ENCODE measurements around the gene MAPK1.
"Not testable (repeated sequence)": the region's sequence is repeated elsewhere in the genome, so short reads cannot be mapped to it uniquely, and the experiment has no call there.

MAPK1 gene

DNA sequence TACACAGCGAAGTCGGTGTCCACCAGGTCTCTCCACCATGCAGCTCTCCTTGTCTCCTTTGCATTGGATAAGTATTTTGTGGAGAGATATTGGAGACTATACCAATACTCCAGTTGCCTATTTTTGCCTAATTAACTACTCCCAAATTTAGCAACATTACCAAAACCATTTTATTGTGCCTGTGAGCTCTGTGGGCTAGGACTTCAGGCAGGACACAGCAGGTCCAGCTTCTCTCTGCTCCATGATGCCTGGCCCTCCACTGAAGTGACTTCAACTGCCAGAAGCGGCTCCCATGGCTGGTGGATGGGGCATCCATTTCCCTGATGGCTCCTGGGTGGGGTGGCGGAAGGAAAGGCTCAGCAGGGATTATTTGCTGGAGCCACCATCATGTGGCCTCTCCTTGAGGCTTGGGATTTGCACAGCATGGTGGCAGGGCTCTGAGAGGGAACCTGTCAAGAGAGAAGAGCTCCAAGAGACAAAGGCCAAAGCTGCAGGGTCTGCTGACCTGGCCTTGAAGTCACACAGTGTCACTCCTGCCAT, 36.9 kb upstream of the MAPK1 start:
- no peak overlapping the region for H3K4me3 ChIP-seq (ENCODE audit: control insufficient read depth, low read depth, low read length)
- TF ChIP-seq, protein P1, sequence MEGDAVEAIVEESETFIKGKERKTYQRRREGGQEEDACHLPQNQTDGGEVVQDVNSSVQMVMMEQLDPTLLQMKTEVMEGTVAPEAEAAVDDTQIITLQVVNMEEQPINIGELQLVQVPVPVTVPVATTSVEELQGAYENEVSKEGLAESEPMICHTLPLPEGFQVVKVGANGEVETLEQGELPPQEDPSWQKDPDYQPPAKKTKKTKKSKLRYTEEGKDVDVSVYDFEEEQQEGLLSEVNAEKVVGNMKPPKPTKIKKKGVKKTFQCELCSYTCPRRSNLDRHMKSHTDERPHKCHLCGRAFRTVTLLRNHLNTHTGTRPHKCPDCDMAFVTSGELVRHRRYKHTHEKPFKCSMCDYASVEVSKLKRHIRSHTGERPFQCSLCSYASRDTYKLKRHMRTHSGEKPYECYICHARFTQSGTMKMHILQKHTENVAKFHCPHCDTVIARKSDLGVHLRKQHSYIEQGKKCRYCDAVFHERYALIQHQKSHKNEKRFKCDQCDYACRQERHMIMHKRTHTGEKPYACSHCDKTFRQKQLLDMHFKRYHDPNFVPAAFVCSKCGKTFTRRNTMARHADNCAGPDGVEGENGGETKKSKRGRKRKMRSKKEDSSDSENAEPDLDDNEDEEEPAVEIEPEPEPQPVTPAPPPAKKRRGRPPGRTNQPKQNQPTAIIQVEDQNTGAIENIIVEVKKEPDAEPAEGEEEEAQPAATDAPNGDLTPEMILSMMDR (conservative IDR thresholded peaks at IDR 0.05; ENCODE audit: control insufficient read depth, insufficient read depth, low read depth, low read length) = no peak
- DNase-seq (ENCODE audit: low read depth) = no peak

DNA sequence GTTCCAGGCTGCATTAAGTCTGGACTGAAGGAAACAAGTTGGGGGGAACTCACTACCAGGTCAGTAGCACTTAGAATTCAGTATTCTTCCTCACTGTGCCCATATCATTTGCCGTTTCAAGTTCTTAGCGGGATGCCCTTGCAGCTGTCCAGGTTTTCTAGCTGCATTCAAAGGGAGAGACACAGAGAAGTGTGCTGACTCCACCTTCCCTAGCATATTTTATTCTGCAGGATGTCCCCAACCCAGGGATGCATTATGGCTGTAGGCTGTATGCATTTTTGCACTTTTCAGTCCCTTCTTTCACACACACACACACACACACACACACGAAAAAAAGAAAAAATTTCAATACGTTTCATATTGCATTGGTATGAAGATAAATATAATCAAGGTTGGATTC, 35.8 kb upstream of the MAPK1 start:
- no peak for DNase-seq (ENCODE audit: low read depth)
- TF ChIP-seq, protein P1 (conservative IDR thresholded peaks at IDR 0.05; ENCODE audit: control insufficient read depth, insufficient read depth, low read depth, low read length) = no peak
- no peak overlapping the region for H3K4me3 ChIP-seq (ENCODE audit: control insufficient read depth, low read depth, low read length)

DNA sequence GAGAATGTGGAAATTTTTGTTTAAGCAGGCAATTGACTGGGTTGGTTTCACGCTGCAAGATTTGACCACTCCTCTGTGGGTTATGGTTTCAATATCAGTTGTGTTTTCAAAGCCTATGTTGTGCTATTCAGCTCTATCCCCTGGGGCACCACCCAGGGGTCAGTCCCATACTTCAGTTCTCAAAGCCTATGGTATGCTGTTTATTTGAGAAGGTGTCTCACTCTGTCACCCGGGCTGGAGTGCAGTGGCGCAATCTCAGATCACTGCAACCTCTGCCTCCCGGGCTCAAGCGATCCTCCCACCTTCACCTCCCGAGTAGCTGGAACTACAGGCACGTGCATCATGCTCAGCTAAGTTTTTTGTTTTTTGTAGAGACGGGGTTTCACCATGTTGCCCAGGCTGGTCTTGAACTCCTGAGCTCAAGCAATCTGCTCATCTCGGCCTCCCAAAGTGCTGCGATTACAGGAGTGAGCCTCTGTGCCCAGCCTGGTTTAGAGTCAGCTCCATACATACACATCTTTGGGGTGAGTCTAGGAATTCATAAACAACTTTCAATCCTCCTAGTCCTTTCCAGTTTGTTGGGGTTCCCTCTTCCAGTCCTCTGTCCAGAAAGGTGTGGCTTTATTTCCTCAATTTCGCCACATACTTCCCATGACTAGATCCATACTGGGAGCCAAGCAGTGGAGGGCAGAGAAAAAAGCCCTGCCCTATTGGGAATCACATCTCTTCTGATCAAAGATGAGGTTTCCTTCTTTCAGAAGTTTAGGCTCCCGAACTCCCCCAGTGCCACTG, 35.0 kb upstream of the MAPK1 start:
- DNase-seq (ENCODE audit: low read depth) = no peak
- no peak overlapping the region for H3K4me3 ChIP-seq (ENCODE audit: control insufficient read depth, low read depth, low read length)
- TF ChIP-seq, protein P1 (conservative IDR thresholded peaks at IDR 0.05; ENCODE audit: control insufficient read depth, insufficient read depth, low read depth, low read length) = no peak

DNA sequence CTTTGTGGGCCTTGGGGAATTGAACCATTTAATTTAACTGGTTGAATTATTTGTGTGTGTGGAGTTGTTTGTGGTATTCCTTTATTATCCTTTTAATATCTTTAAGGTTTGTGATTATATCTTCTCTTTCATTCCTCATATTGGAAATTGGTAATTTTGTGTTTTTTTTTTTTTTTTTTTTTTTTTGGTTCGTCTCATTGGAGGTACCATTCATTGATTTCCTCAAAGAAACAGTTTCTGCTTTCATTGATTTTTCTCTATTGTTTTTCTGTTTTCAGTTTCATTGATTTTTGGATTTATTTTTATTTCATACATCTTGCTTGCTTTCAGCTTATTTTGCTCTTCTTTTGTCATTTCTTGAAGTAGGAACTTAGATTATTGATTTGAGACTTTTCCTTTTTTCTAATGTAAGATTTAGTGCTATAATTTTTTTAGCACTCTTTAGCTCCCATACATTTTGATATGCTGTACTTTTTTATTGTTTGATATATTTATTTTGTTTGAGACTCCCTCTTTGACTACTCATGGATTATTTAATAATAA, 31.0 kb upstream of the MAPK1 start:
- TF ChIP-seq, protein P1 (conservative IDR thresholded peaks at IDR 0.05; ENCODE audit: control insufficient read depth, insufficient read depth, low read depth, low read length) = no peak
- H3K4me3 ChIP-seq (ENCODE audit: control insufficient read depth, low read depth, low read length) = no peak overlapping the region
- DNase-seq (ENCODE audit: low read depth) = no peak

DNA sequence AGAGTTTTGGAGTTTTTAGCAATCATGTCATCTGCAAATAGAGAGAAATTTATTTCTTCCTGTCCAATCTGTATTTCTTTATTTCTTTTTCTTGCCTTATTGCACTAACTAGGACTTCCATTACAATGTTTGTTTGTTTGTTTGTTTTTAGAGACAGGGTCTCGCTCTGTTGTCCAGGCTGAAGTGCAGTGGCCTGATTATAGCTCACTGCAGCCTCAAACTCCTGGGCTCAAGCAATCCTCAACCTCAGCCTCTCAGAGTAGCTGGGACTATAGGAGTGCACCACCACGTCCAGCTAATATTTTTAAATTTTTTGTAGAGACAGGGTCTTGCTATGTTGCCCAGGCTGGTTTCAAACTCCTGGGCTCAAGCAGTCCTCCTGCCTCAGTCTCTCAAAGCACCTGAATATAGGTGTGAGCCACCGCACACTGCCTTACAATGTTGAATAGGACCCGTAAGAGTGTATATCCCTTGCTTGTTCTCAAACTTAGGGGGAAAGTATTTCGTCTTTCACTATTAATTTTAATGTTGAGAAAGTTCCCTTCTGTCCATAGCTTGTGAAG, 29.6 kb upstream of the MAPK1 start:
- TF ChIP-seq, protein P1 (conservative IDR thresholded peaks at IDR 0.05; ENCODE audit: control insufficient read depth, insufficient read depth, low read depth, low read length) = no peak
- no peak for DNase-seq (ENCODE audit: low read depth)
- no peak overlapping the region for H3K4me3 ChIP-seq (ENCODE audit: control insufficient read depth, low read depth, low read length)

DNA sequence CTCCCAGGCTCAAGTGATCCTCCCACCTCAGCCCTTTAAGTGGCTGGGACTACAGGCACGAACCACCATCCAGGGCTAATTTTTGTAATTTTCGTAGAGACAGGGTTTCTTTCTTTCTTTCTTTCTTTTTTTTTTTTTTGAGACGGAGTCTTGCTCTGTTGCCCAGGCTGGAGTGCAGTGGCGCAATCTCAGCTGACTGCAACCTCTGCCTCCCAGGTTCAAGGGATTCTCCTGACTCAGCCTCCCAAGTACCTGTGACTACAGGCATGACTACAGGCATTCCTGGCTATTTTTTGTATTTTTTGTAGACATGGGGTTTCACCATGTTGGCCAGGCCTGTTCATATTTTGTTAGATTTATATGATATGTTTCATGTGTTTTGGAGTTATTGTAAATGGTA, 28.8 kb upstream of the MAPK1 start:
- H3K4me3 ChIP-seq (ENCODE audit: control insufficient read depth, low read depth, low read length); DNase-seq (ENCODE audit: low read depth): not testable (repeated sequence)

DNA sequence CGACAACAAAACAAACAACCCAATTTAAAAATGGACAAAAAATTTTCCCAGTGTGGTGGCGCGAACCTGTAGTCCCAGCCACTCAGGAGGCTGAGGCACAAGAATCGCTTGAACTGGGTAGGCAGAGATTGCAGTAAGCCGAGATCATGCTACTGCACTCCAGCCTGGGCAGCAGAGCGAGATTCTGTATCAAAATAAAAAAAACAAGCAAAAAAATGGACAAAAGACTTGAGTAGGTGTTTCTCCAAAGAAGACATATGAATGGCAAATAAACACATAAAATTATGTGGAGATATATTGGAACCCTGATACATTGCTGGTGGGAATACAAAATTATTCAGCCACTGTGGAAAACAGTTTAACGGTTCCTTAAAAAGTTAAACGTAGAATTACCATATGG, 27.4 kb upstream of the MAPK1 start:
- TF ChIP-seq, protein P1 (conservative IDR thresholded peaks at IDR 0.05; ENCODE audit: control insufficient read depth, insufficient read depth, low read depth, low read length) = no peak
- H3K4me3 ChIP-seq (ENCODE audit: control insufficient read depth, low read depth, low read length) = no peak overlapping the region
- DNase-seq (ENCODE audit: low read depth) = no peak
